ENCODE results near the gene SHB.

The SHB gene

DNA sequence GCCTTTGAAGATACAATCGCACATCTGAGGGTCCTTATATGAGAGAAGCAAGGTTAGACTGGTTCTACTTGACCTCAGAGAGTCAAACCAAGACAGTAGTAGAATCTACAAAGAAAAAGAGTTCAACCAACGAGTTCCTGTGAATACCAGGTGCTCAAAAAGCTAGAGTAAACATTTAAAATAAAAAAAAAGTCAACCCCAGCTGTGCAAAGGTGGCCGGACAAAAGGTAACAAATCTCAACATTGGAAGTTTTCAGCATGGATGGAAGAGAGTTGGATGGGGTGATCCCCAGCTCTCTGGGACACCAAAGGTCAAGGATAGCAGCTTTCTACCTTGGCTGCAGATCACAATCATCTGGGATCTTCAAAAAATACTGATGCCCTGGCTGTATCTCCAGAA, 14.4 kb downstream of the SHB start:
- Histone ChIP-seq H3K23ac (ENCODE audit: low read length in 2 of 2) (no peak overlapping the region), H3K4me1 (ENCODE audit: control insufficient read depth, insufficient read depth, low read depth, low read length) (peaks cover 32% of the 10 kb centered on the region), H3K36me3 (ENCODE audit: control insufficient read depth in 1 of 2, insufficient read depth in 2 of 2, low read depth in 1 of 2, low read length in 2 of 2) (peaks cover 2 to 31% of the 10 kb centered on the region in 2 experiments), H3K79me1 (replicated peaks; ENCODE audit: low read length, poor library complexity, severe bottlenecking) (no peaks in the 10 kb centered on the region), H3K4me2 (ENCODE audit: low read length, poor library complexity, severe bottlenecking) (no peak overlapping the region), H3K27ac (ENCODE audit: low read length, poor library complexity, severe bottlenecking) (no peak overlapping the region), H2BK12ac (ENCODE audit: low read length in 2 of 2) (no peak overlapping the region), H4K91ac (ENCODE audit: low read length) (no peak overlapping the region), H3K14ac (ENCODE audit: low read length in 2 of 2) (no peak overlapping the region), H2BK15ac (ENCODE audit: low read depth, poor library complexity, severe bottlenecking) (no peak overlapping the region), H4K8ac (ENCODE audit: low read length) (no peak overlapping the region), H3K9me3 (ENCODE audit: control insufficient read depth, low read length) (no peaks in the 10 kb centered on the region), H3K18ac (ENCODE audit: low read depth in 1 of 2, low read length in 2 of 2) (no peak overlapping the region), H3K4me3 (ENCODE audit: insufficient read depth in 1 of 2, low read depth in 1 of 2, low read length in 2 of 2) (no peak overlapping the region), H2AK5ac (ENCODE audit: low read length, severe bottlenecking) (no peak overlapping the region), H2AFZ (ENCODE audit: low read depth, low read length) (no peak overlapping the region), H3K9ac (ENCODE audit: low read length) (no peak overlapping the region), H2BK5ac (ENCODE audit: low read depth, low read length, poor library complexity, severe bottlenecking) (no peak overlapping the region), H3K27me3 (ENCODE audit: control insufficient read depth in 1 of 2, insufficient read depth in 1 of 2, low read length in 2 of 2) (no peaks in the 10 kb centered on the region), H3K4ac (ENCODE audit: low read depth in 1 of 2, low read length in 2 of 2) (no peak overlapping the region), H2BK120ac (ENCODE audit: low read depth, low read length) (no peak overlapping the region)
- DNase-seq: no peak
- 100% methylated on average over 2 of the region's 3 CpGs for WGBS

DNA sequence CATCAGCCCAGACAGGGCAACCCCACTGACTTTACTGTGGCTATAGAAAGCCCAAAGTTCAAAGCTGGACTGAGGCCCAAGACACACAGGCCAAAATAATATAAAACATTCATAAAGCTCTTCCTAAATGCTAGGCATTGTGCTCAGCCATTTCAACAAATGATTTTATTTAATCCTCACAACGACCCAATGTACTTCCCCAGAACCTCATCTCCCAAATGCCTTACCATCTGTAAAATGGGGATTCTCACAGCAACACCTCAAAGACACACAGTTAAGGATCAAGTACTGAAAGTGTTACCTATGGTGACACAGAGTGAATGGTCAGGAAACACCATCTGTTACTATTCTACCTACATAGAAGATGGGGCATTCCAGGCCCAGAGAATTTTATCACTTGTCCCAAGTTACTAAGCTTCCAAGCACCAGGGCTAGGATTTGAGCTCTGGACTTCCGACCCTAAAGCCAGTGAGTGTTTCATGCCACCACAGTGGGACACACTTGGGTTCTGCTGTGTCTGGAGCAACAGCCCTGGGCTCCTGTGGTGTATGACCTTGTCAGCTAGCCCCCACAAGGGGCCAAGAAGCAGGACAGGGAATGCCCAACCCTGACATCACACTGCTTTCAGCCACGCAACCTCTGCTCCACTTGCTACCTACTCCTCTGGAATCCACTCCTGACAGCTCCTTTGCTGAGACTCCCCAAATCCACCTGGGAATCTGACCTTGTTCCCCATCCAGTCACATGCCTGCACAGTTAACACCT, 15.1 kb downstream of the SHB start:
- no peak overlapping the region for H3K4me2 ChIP-seq (ENCODE audit: low read length, poor library complexity, severe bottlenecking)
- H3K79me1 ChIP-seq (replicated peaks; ENCODE audit: low read length, poor library complexity, severe bottlenecking): no peaks in the 10 kb centered on the region
- DNase-seq: no peak
- peaks cover 32% of the 10 kb centered on the region for H3K4me1 ChIP-seq (ENCODE audit: control insufficient read depth, insufficient read depth, low read depth, low read length)
- H3K14ac ChIP-seq (ENCODE audit: low read length in 2 of 2): no peak overlapping the region
- no peak overlapping the region for H2AFZ ChIP-seq (ENCODE audit: low read depth, low read length)
- no peak overlapping the region for H2BK15ac ChIP-seq (ENCODE audit: low read depth, poor library complexity, severe bottlenecking)
- peak overlapping the region in 1 of 2 experiments; percentile 2 for H3K4ac ChIP-seq (ENCODE audit: low read depth in 1 of 2, low read length in 2 of 2)
- no peak overlapping the region for H4K8ac ChIP-seq (ENCODE audit: low read length)
- no peak overlapping the region for H2BK5ac ChIP-seq (ENCODE audit: low read depth, low read length, poor library complexity, severe bottlenecking)
- peaks cover 2 to 31% of the 10 kb centered on the region in 2 experiments for H3K36me3 ChIP-seq (ENCODE audit: control insufficient read depth in 1 of 2, insufficient read depth in 2 of 2, low read depth in 1 of 2, low read length in 2 of 2)
- H3K18ac ChIP-seq (ENCODE audit: low read depth in 1 of 2, low read length in 2 of 2): peak overlapping the region in 1 of 2 experiments; percentile 67
- H2BK120ac ChIP-seq (ENCODE audit: low read depth, low read length): no peak overlapping the region
- no peak overlapping the region for H3K27ac ChIP-seq (ENCODE audit: low read length, poor library complexity, severe bottlenecking)
- H3K9ac ChIP-seq (ENCODE audit: low read length): no peak overlapping the region
- no peaks in the 10 kb centered on the region for H3K9me3 ChIP-seq (ENCODE audit: control insufficient read depth, low read length)
- no peak overlapping the region for H2BK12ac ChIP-seq (ENCODE audit: low read length in 2 of 2)
- no peak overlapping the region for H3K23ac ChIP-seq (ENCODE audit: low read length in 2 of 2)
- H4K91ac ChIP-seq (ENCODE audit: low read length): no peak overlapping the region
- no peak overlapping the region for H3K4me3 ChIP-seq (ENCODE audit: insufficient read depth in 1 of 2, low read depth in 1 of 2, low read length in 2 of 2)
- 100% methylated on average over 3 of the region's 3 CpGs for WGBS
- H2AK5ac ChIP-seq (ENCODE audit: low read length, severe bottlenecking): peak overlapping the region; percentile 33
- no peaks in the 10 kb centered on the region for H3K27me3 ChIP-seq (ENCODE audit: control insufficient read depth in 1 of 2, insufficient read depth in 1 of 2, low read length in 2 of 2)

GRCh38 chr9:38051780-38052546, 17.1 kb downstream of the SHB start:
- no peak overlapping the region for H4K91ac ChIP-seq (ENCODE audit: low read length)
- H2AK5ac ChIP-seq (ENCODE audit: low read length, severe bottlenecking): peak overlapping the region; percentile 3
- no peak overlapping the region for H3K23ac ChIP-seq (ENCODE audit: low read length in 2 of 2)
- no peaks in the 10 kb centered on the region for H3K9me3 ChIP-seq (ENCODE audit: control insufficient read depth, low read length)
- H3K4ac ChIP-seq (ENCODE audit: low read depth in 1 of 2, low read length in 2 of 2): no peak overlapping the region
- H4K8ac ChIP-seq (ENCODE audit: low read length): no peak overlapping the region
- no peak for DNase-seq
- no peaks in the 10 kb centered on the region for H3K79me1 ChIP-seq (replicated peaks; ENCODE audit: low read length, poor library complexity, severe bottlenecking)
- no peak overlapping the region for H2BK15ac ChIP-seq (ENCODE audit: low read depth, poor library complexity, severe bottlenecking)
- peaks cover 23% of the 10 kb centered on the region for H3K4me1 ChIP-seq (ENCODE audit: control insufficient read depth, insufficient read depth, low read depth, low read length)
- no peak overlapping the region for H2BK12ac ChIP-seq (ENCODE audit: low read length in 2 of 2)
- H3K27ac ChIP-seq (ENCODE audit: low read length, poor library complexity, severe bottlenecking): no peak overlapping the region
- H3K9ac ChIP-seq (ENCODE audit: low read length): no peak overlapping the region
- 93% methylated on average over 19 of the region's 19 CpGs for WGBS
- H3K36me3 ChIP-seq (ENCODE audit: control insufficient read depth in 1 of 2, insufficient read depth in 2 of 2, low read depth in 1 of 2, low read length in 2 of 2): peaks cover 0 to 21% of the 10 kb centered on the region in 2 experiments
- no peak overlapping the region for H2AFZ ChIP-seq (ENCODE audit: low read depth, low read length)
- H3K14ac ChIP-seq (ENCODE audit: low read length in 2 of 2): no peak overlapping the region
- no peak overlapping the region for H2BK5ac ChIP-seq (ENCODE audit: low read depth, low read length, poor library complexity, severe bottlenecking)
- no peak overlapping the region for H2BK120ac ChIP-seq (ENCODE audit: low read depth, low read length)
- no peak overlapping the region for H3K4me3 ChIP-seq (ENCODE audit: insufficient read depth in 1 of 2, low read depth in 1 of 2, low read length in 2 of 2)
- H3K4me2 ChIP-seq (ENCODE audit: low read length, poor library complexity, severe bottlenecking): no peak overlapping the region
- H3K27me3 ChIP-seq (ENCODE audit: control insufficient read depth in 1 of 2, insufficient read depth in 1 of 2, low read length in 2 of 2): no peaks in the 10 kb centered on the region
- no peak overlapping the region for H3K18ac ChIP-seq (ENCODE audit: low read depth in 1 of 2, low read length in 2 of 2)

- Histone ChIP-seq H3K36me3 (ENCODE audit: control insufficient read depth in 1 of 2, insufficient read depth in 2 of 2, low read depth in 1 of 2, low read length in 2 of 2) (peaks cover 0 to 17% of the 10 kb centered on the region in 2 experiments), H3K4me2 (ENCODE audit: low read length, poor library complexity, severe bottlenecking) (no peak overlapping the region), H3K9me3 (ENCODE audit: control insufficient read depth, low read length) (no peaks in the 10 kb centered on the region), H3K27me3 (ENCODE audit: control insufficient read depth in 1 of 2, insufficient read depth in 1 of 2, low read length in 2 of 2) (no peaks in the 10 kb centered on the region), H3K9ac (ENCODE audit: low read length) (peak overlapping the region; percentile 10), H2AK5ac (ENCODE audit: low read length, severe bottlenecking) (peak overlapping the region; percentile 88), H2BK12ac (ENCODE audit: low read length in 2 of 2) (peak overlapping the region; percentile 61 to 69), H2BK5ac (ENCODE audit: low read depth, low read length, poor library complexity, severe bottlenecking) (peak overlapping the region; percentile 94), H4K8ac (ENCODE audit: low read length) (peak overlapping the region; percentile 19), H2BK15ac (ENCODE audit: low read depth, poor library complexity, severe bottlenecking) (no peak overlapping the region), H3K4me1 (ENCODE audit: control insufficient read depth, insufficient read depth, low read depth, low read length) (peaks cover 29% of the 10 kb centered on the region), H4K91ac (ENCODE audit: low read length) (no peak overlapping the region), H2AFZ (ENCODE audit: low read depth, low read length) (no peak overlapping the region), H3K4ac (ENCODE audit: low read depth in 1 of 2, low read length in 2 of 2) (no peak overlapping the region), H3K14ac (ENCODE audit: low read length in 2 of 2) (no peak overlapping the region), H3K18ac (ENCODE audit: low read depth in 1 of 2, low read length in 2 of 2) (peak overlapping the region; percentile 34 to 50), H2BK120ac (ENCODE audit: low read depth, low read length) (no peak overlapping the region), H3K27ac (ENCODE audit: low read length, poor library complexity, severe bottlenecking) (peak overlapping the region; percentile 100), H3K4me3 (ENCODE audit: insufficient read depth in 1 of 2, low read depth in 1 of 2, low read length in 2 of 2) (no peak overlapping the region), H3K23ac (ENCODE audit: low read length in 2 of 2) (no peak overlapping the region), H3K79me1 (replicated peaks; ENCODE audit: low read length, poor library complexity, severe bottlenecking) (no peaks in the 10 kb centered on the region)
- WGBS: 78% methylated on average over 4 of the region's 4 CpGs
- no peak for DNase-seq
Measured at GRCh38 chr9:38048316-38048969, 20.6 kb downstream of the SHB start.

Data from mesenchymal stem cell (in vitro differentiated cells and primary cell).